PC-9 (cell line): ENCODE measurements around the gene MISP3. TPM values are rescaled to one million over a fixed set of nuclear protein-coding genes. Genes with fewer than 3 reads are reported as not detected.

Source experiments
- BruUV-seq: library from RNA; stranded (reverse); fragments of 400-500 nt; replicated peaks from 2 replicates; lab custom pipeline; 2021; lab: Mats Ljungman, UMichigan
- CTCF ChIA-PET: fragments of 300-600 bp; sonication (Branson Sonifier 250); formaldehyde crosslinking; loops from one replicate; lab custom pipeline; 2022; ENCODE audit warnings: antibody characterized with exemption; lab: Charles Lee
- POLR2A ChIA-PET: fragments of 300-600 bp; sonication (Branson Sonifier 250); formaldehyde crosslinking; loops from one replicate; lab custom pipeline; 2022; ENCODE audit warnings: antibody characterized with exemption; ENCODE audit not compliant: unreplicated experiment; lab: Charles Lee
- DNase-seq, 2 experiments: peaks; one replicate each; pipeline versions ENCODE4 v3.0.0 to v3.0.0-alpha.2; 2015 to 2022; ENCODE audit warnings: mixed read lengths in 1 of 2
- H2AFZ ChIP-seq: fragments of 200-600 bp; sonication (generic); 2 replicates; pipeline ENCODE4 v1.8.1; 2017; ENCODE audit warnings: antibody characterized with exemption
- H3F3A ChIP-seq: fragments of 200-600 bp; sonication (generic); 2 replicates; pipeline ENCODE4 v1.8.1; 2017; ENCODE audit warnings: antibody characterized with exemption, mild to moderate bottlenecking, low read depth; ENCODE audit not compliant: insufficient read depth
- H3K27ac ChIP-seq: fragments of 200-600 bp; sonication (generic); 2 replicates; pipeline ENCODE4 v1.6.1; 2016; ENCODE audit warnings: mixed run types
- H3K27me3 ChIP-seq: fragments of 200-600 bp; sonication (generic); 2 replicates; pipeline ENCODE4 v1.6.1; 2016; ENCODE audit warnings: low read depth, mixed run types; ENCODE audit not compliant: insufficient read depth
- H3K36me3 ChIP-seq: fragments of 200-600 bp; sonication (generic); 2 replicates; pipeline ENCODE4 v1.6.1; 2016; ENCODE audit warnings: low read depth, mixed run types
- H3K4me1 ChIP-seq: fragments of 200-600 bp; sonication (generic); replicated peaks from 2 replicates; pipeline ENCODE4 v1.6.1; 2016; ENCODE audit warnings: mixed run types; ENCODE audit not compliant: insufficient read depth
- H3K4me2 ChIP-seq: fragments of 200-600 bp; sonication (generic); 2 replicates; pipeline ENCODE4 v1.6.1; 2017; ENCODE audit warnings: mixed run types
- H3K4me3 ChIP-seq: fragments of 200-600 bp; sonication (generic); 2 replicates; pipeline ENCODE4 v1.6.1; 2016; ENCODE audit warnings: mixed run types
- H3K79me2 ChIP-seq: fragments of 200-600 bp; sonication (generic); 2 replicates; pipeline ENCODE4 v1.6.1; 2017; ENCODE audit warnings: low read depth, mixed run types
- H3K9me2 ChIP-seq: fragments of 200-600 bp; sonication (generic); 2 replicates; pipeline ENCODE4 v1.8.1; 2017; ENCODE audit warnings: mild to moderate bottlenecking; ENCODE audit not compliant: insufficient read depth
- H3K9me3 ChIP-seq: fragments of 200-600 bp; sonication (generic); 2 replicates; pipeline ENCODE4 v1.8.1; 2016; ENCODE audit warnings: low read depth; ENCODE audit not compliant: insufficient read depth
- H4K20me1 ChIP-seq: fragments of 200-600 bp; sonication (generic); 2 replicates; pipeline ENCODE4 v1.8.1; 2017; ENCODE audit not compliant: insufficient read depth
- CTCF ChIP-seq: fragments of 200-600 bp; sonication (generic); conservative IDR thresholded peaks from 2 replicates; pipeline ENCODE4 v1.6.1; 2017; ENCODE audit warnings: mixed run types, antibody characterized with exemption, mild to moderate bottlenecking, moderate library complexity
- EZH2 ChIP-seq: fragments of 200-600 bp; sonication (generic); IDR thresholded peaks from 2 replicates; pipeline ENCODE4 v1.8.0; 2017; ENCODE audit warnings: antibody characterized with exemption, low read depth
- intact Hi-C: fragments of 100-400 bp; cut with micrococcal nuclease; formaldehyde crosslinking; loops from one replicate; pipeline ENCODE4 v1.10.0; 2022; ENCODE audit not compliant: unreplicated experiment
- total RNA-seq: library from RNA; stranded (reverse); gene quantifications from 2 replicates; pipeline ENCODE4 v1.2.3, GENCODE V29; 2021

MISP3 gene
- total RNA-seq, 1 experiment from 2014 or later: 6.7 TPM

GRCh38 chr19:14089412-14089661 is 16.8 kb downstream of the MISP3 start:
- CTCF ChIA-PET: no interaction called here
- POLR2A ChIA-PET: no interaction called here

GRCh38 chr19:14089662-14090508 is 17.3 kb downstream of the MISP3 start:
- Histone ChIP-seq H3K9me3 (peaks cover 8% of the 10 kb centered on the region; the same call in 1 of the 2 replicates), H3K27me3 (no peaks in the 10 kb centered on the region), H4K20me1 (no peaks in the 10 kb centered on the region), H3K4me3 (peak overlapping the region; percentile 63; the same call in 1 of the 2 replicates), H2AFZ (peak overlapping the region; percentile 70; the same call in 1 of the 2 replicates), H3K27ac (no peak overlapping the region), H3K79me2 (peaks cover 6% of the 10 kb centered on the region; the same call in 1 of the 2 replicates), H3K4me2 (peak overlapping the region; percentile 81), H3F3A (peaks cover 44% of the 10 kb centered on the region), H3K9me2 (no peaks in the 10 kb centered on the region), H3K36me3 (no peaks in the 10 kb centered on the region; the same call in 1 of the 2 replicates), H3K4me1 (peaks cover 8% of the 10 kb centered on the region)
- peak in 1 of 2 experiments; percentile 45 for DNase-seq
- CTCF ChIA-PET: no interaction called here
- BruUV-seq: no TSS peak
- POLR2A ChIA-PET: no interaction called here
- intact Hi-C loops: loop anchor here (2.0 kb wide), 1 partner anchor 27 kb away; the partner anchor contains the start of gene PRKACA
- no peak for TF ChIP-seq EZH2
- TF ChIP-seq CTCF: no peak

More at GRCh38 chr19:14089412-14089661, 16.8 kb downstream of the MISP3 start:
- H3K79me2 ChIP-seq: peaks cover 6% of the 10 kb centered on the region; the same call in 1 of the 2 replicates
- H3K9me2 ChIP-seq: no peaks in the 10 kb centered on the region
- no peak overlapping the region for H3K27ac ChIP-seq
- H4K20me1 ChIP-seq: no peaks in the 10 kb centered on the region
- H3F3A ChIP-seq: peaks cover 44% of the 10 kb centered on the region
- H3K9me3 ChIP-seq: peaks cover 8% of the 10 kb centered on the region; the same call in 1 of the 2 replicates
- peak overlapping the region; percentile 63; the same call in 1 of the 2 replicates for H3K4me3 ChIP-seq
- peak overlapping the region; percentile 81 for H3K4me2 ChIP-seq
- H3K4me1 ChIP-seq: peaks cover 8% of the 10 kb centered on the region
- H3K36me3 ChIP-seq: no peaks in the 10 kb centered on the region; the same call in 1 of the 2 replicates
- TF ChIP-seq CTCF: peak; percentile 33; the same call in 1 of the 2 replicates
- no peak for TF ChIP-seq EZH2
- no peaks in the 10 kb centered on the region for H3K27me3 ChIP-seq
- BruUV-seq: no TSS peak
- intact Hi-C loops: no loop called here
- H2AFZ ChIP-seq: peak overlapping the region; percentile 70; the same call in 1 of the 2 replicates
- DNase-seq: no peak

GRCh38 chr19:14090509-14091080 is 18.0 kb downstream of the MISP3 start, which contains the start of gene SAMD1:
Gene SAMD1, minus strand, starts transcription at chr19:14090751.
- ChIA-PET POLR2A (no interaction called here), CTCF (no interaction called here)
- Histone ChIP-seq H3K79me2 (peaks cover 6% of the 10 kb centered on the region; the same call in 1 of the 2 replicates), H3K36me3 (no peaks in the 10 kb centered on the region; the same call in 1 of the 2 replicates), H4K20me1 (no peaks in the 10 kb centered on the region), H2AFZ (peak within 1 kb of the TSS; percentile 97), H3F3A (peaks cover 39% of the 10 kb centered on the region), H3K4me1 (peaks cover 8% of the 10 kb centered on the region), H3K9me2 (no peaks in the 10 kb centered on the region), H3K27me3 (no peaks in the 10 kb centered on the region), H3K4me3 (peak within 1 kb of the TSS; percentile 98), H3K27ac (peak within 1 kb of the TSS; percentile 50), H3K9me3 (peaks cover 8% of the 10 kb centered on the region; the same call in 1 of the 2 replicates), H3K4me2 (peak within 1 kb of the TSS; percentile 86)
- DNase-seq: peak; percentile 72 to 77
- no TSS peak for BruUV-seq
- TF ChIP-seq CTCF (no peak), EZH2 (no peak)
- intact Hi-C loops: loop anchor here (2.0 kb wide), 1 partner anchor 26 kb away; the partner anchor contains the start of gene PRKACA
